SK-N-SH (cell line): ENCODE results near the gene PNPLA1.

Source experiments
- CTCF ChIP-seq: fragments of 200-600 bp; sonication (generic); IDR thresholded peaks from 2 replicates; pipeline ENCODE4 v1.6.1; 2017; ENCODE audit warnings: antibody characterized with exemption, mild to moderate bottlenecking, moderate library complexity
- EZH2phosphoT487 ChIP-seq: fragments of 200-600 bp; sonication (generic); IDR thresholded peaks from 2 replicates; pipeline ENCODE4 v1.6.1; 2017; ENCODE audit warnings: low read depth, mixed run types, mild to moderate bottlenecking, antibody characterized with exemption, moderate library complexity, borderline replicate concordance
- MAX ChIP-seq: IDR thresholded peaks from 2 replicates; pipeline ENCODE4 v1.4.0; 2012; ENCODE audit warnings: low read depth
- MXI1 ChIP-seq: IDR thresholded peaks from 2 replicates; pipeline ENCODE4 v1.6.1; 2012; ENCODE audit warnings: mild to moderate bottlenecking, low read depth, low read length, improper control_type of control experiment
- POLR2AphosphoS5 ChIP-seq: IDR thresholded peaks from 2 replicates; pipeline ENCODE4 v1.6.1; 2012; ENCODE audit warnings: low read depth, low read length
- RAD21 ChIP-seq: IDR thresholded peaks from 2 replicates; pipeline ENCODE4 v1.6.1; 2012; ENCODE audit warnings: mild to moderate bottlenecking, low read length
- TEAD4 ChIP-seq: IDR thresholded peaks from 2 replicates; pipeline ENCODE4 v1.4.0; 2012; ENCODE audit warnings: mild to moderate bottlenecking, borderline replicate concordance; ENCODE audit not compliant: insufficient read depth
- USF1 ChIP-seq: IDR thresholded peaks from 2 replicates; pipeline ENCODE4 v1.4.0; 2012; ENCODE audit warnings: low read depth, borderline replicate concordance
- USF2 ChIP-seq: fragments of 150-350 bp; IDR thresholded peaks from 2 replicates; pipeline ENCODE4 v1.6.1; 2017; ENCODE audit warnings: antibody characterized with exemption, low read length, low read depth, borderline replicate concordance
- YY1 ChIP-seq: IDR thresholded peaks from 2 replicates; pipeline ENCODE4 v1.4.0; 2012; ENCODE audit warnings: low read depth, mild to moderate bottlenecking

GRCh38 chr6:36302227-36302976, 32.5 kb downstream of the PNPLA1 start:
- TF ChIP-seq RAD21 (peak; percentile 77), CTCF (peak; percentile 96), MXI1 (no peak), USF1 (no peak), MAX (no peak), TEAD4 (no peak), USF2 (no peak), POLR2AphosphoS5 (no peak), EZH2phosphoT487 (no peak), YY1 (no peak)
